SK-N-SH (cell line): ENCODE data around the gene ZC3H13. TPM values are rescaled to one million over a fixed set of nuclear protein-coding genes. Genes with fewer than 3 reads are reported as not detected.

Experiments
- CTCF ChIA-PET: fragments of 300-600, 350-600 bp; formaldehyde crosslinking; extraction: SDS; loops from one replicate; lab custom pipeline; 2021; lab: Yijun Ruan, JAX
- POLR2A ChIA-PET: fragments of 350-600 bp; sonication (Branson Sonifier 250); formaldehyde crosslinking; extraction: SDS; loops from one replicate; lab custom pipeline; 2020; ENCODE audit warnings: antibody characterized with exemption, inconsistent platforms; lab: Yijun Ruan, JAX
- DNase-seq: peaks from one replicate; pipeline ENCODE4 v3.0.0; 2012
- H2AFZ ChIP-seq: fragments of 200-600 bp; sonication (generic); 2 replicates; pipeline ENCODE4 v1.8.1; 2016; ENCODE audit warnings: antibody characterized with exemption, mild to moderate bottlenecking, low read depth
- H3F3A ChIP-seq: fragments of 200-600 bp; sonication (generic); replicated peaks from 2 replicates; pipeline ENCODE3; 2016; ENCODE audit warnings: antibody characterized with exemption, mild to moderate bottlenecking; ENCODE audit not compliant: insufficient read depth
- H3K27ac ChIP-seq, 2 experiments: fragments of 200-500 bp in 1 of 2; fragments of 200-600 bp in 1 of 2; sonication (Bioruptor generic) in 1 of 2; sonication (generic), shearing (Covaris generic) in 1 of 2; 2 replicates each; pipeline versions ENCODE4 v1.5.1 to v1.6.1; 2014 to 2016; ENCODE audit warnings: low read depth in 2 of 2, inconsistent platforms in 1 of 2, low read length in 1 of 2, mild to moderate bottlenecking in 1 of 2, mixed read lengths in 1 of 2
- H3K27me3 ChIP-seq: fragments of 200-600 bp; sonication (generic), shearing (Covaris generic); 2 replicates; pipeline ENCODE4 v1.6.1; 2016; ENCODE audit warnings: mixed run types; ENCODE audit not compliant: insufficient read depth
- H3K36me3 ChIP-seq, 2 experiments: fragments of 200-500 bp in 1 of 2; fragments of 200-600 bp in 1 of 2; sonication (Bioruptor generic) in 1 of 2; sonication (generic) in 1 of 2; replicated peaks in 1 of 2; 2 replicates each; pipeline versions ENCODE3 to v1.5.1; 2014 to 2016; ENCODE audit warnings: low read length in 1 of 2, mild to moderate bottlenecking in 1 of 2; ENCODE audit not compliant: insufficient read depth in 2 of 2, control insufficient read depth in 1 of 2
- H3K4me1 ChIP-seq, 2 experiments: fragments of 200-500 bp in 1 of 2; fragments of 200-600 bp in 1 of 2; sonication (Bioruptor generic) in 1 of 2; sonication (generic), shearing (Covaris generic) in 1 of 2; 2 replicates each; pipeline versions ENCODE4 v1.5.1 to v1.6.1; 2014 to 2016; ENCODE audit warnings: low read depth in 1 of 2, low read length in 1 of 2, mixed run types in 1 of 2; ENCODE audit not compliant: insufficient read depth in 2 of 2, control insufficient read depth in 1 of 2
- H3K4me2 ChIP-seq: fragments of 200-600 bp; sonication (generic), shearing (Covaris generic); 2 replicates; pipeline ENCODE4 v1.6.1; 2017; ENCODE audit warnings: mixed run types
- H3K4me3 ChIP-seq, 2 experiments: fragments of 200-500 bp in 1 of 2; fragments of 200-600 bp in 1 of 2; sonication (Bioruptor generic) in 1 of 2; sonication (generic), shearing (Covaris generic) in 1 of 2; 2 replicates each; pipeline versions ENCODE4 v1.5.1 to v1.8.1; 2014 to 2016; ENCODE audit warnings: low read depth in 2 of 2, inconsistent platforms in 1 of 2, low read length in 1 of 2, mild to moderate bottlenecking in 1 of 2, mixed read lengths in 1 of 2, moderate library complexity in 1 of 2
- H3K79me2 ChIP-seq: fragments of 200-600 bp; sonication (generic); 2 replicates; pipeline ENCODE4 v1.8.1; 2017; ENCODE audit warnings: mild to moderate bottlenecking; ENCODE audit not compliant: insufficient read depth
- H3K9ac ChIP-seq: fragments of 200-600 bp; sonication (generic); 2 replicates; pipeline ENCODE4 v1.6.1; 2017; ENCODE audit warnings: mixed run types
- H3K9me2 ChIP-seq: fragments of 200-600 bp; sonication (generic); 2 replicates; pipeline ENCODE4 v1.6.1; 2017; ENCODE audit warnings: mixed run types
- H3K9me3 ChIP-seq: fragments of 200-600 bp; sonication (generic); 2 replicates; pipeline ENCODE4 v1.6.1; 2017; ENCODE audit warnings: mixed run types, mild to moderate bottlenecking, moderate library complexity
- H4K20me1 ChIP-seq: fragments of 200-600 bp; sonication (generic); 2 replicates; pipeline ENCODE4 v1.6.1; 2017; ENCODE audit warnings: mild to moderate bottlenecking, mixed run types; ENCODE audit not compliant: insufficient read depth
- CTCF ChIP-seq: fragments of 200-600 bp; sonication (generic); IDR thresholded peaks from 2 replicates; pipeline ENCODE4 v1.6.1; 2017; ENCODE audit warnings: antibody characterized with exemption, mild to moderate bottlenecking, moderate library complexity
- ELF1 ChIP-seq: IDR thresholded peaks from 2 replicates; pipeline ENCODE4 v1.4.0; 2012
- EP300 ChIP-seq, 2 experiments: IDR thresholded peaks; 2 replicates each; pipeline versions ENCODE4 v1.4.0 to v1.6.1; 2012; ENCODE audit warnings: borderline replicate concordance in 1 of 2, low read depth in 1 of 2, low read length in 1 of 2
- FOXM1 ChIP-seq: IDR thresholded peaks from 2 replicates; pipeline ENCODE4 v1.4.0; 2012; ENCODE audit warnings: low read depth, mild to moderate bottlenecking
- GABPA ChIP-seq: IDR thresholded peaks from 2 replicates; pipeline ENCODE4 v1.4.0; 2012; ENCODE audit warnings: low read depth, mild to moderate bottlenecking
- MEF2A ChIP-seq: IDR thresholded peaks from 2 replicates; pipeline ENCODE4 v1.4.0; 2012; ENCODE audit warnings: low read depth, borderline replicate concordance
- MXI1 ChIP-seq: IDR thresholded peaks from 2 replicates; pipeline ENCODE4 v1.6.1; 2012; ENCODE audit warnings: mild to moderate bottlenecking, low read depth, low read length, improper control_type of control experiment
- PBX3 ChIP-seq: IDR thresholded peaks from 2 replicates; pipeline ENCODE4; 2012
- RAD21 ChIP-seq: IDR thresholded peaks from 2 replicates; pipeline ENCODE4 v1.6.1; 2012; ENCODE audit warnings: mild to moderate bottlenecking, low read length
- RCOR1 ChIP-seq: fragments of 150-350 bp; IDR thresholded peaks from 2 replicates; pipeline ENCODE4 v1.6.1; 2017; ENCODE audit warnings: antibody characterized with exemption, low read length
- RFX5 ChIP-seq: IDR thresholded peaks from 2 replicates; pipeline ENCODE4 v1.6.1; 2012; ENCODE audit warnings: mild to moderate bottlenecking, improper control_type of control experiment, low read length
- RXRA ChIP-seq: IDR thresholded peaks from 2 replicates; pipeline ENCODE4 v1.4.0; 2012; ENCODE audit warnings: low read depth, mild to moderate bottlenecking, borderline replicate concordance
- SIN3A ChIP-seq: IDR thresholded peaks from 2 replicates; pipeline ENCODE4 v1.6.1; 2012; ENCODE audit warnings: low read depth, mild to moderate bottlenecking, low read length, moderate library complexity, borderline replicate concordance
- TCF12 ChIP-seq: IDR thresholded peaks from 2 replicates; pipeline ENCODE4 v1.4.0; 2012
- TEAD4 ChIP-seq: IDR thresholded peaks from 2 replicates; pipeline ENCODE4 v1.4.0; 2012; ENCODE audit warnings: mild to moderate bottlenecking, borderline replicate concordance; ENCODE audit not compliant: insufficient read depth
- USF1 ChIP-seq: IDR thresholded peaks from 2 replicates; pipeline ENCODE4 v1.4.0; 2012; ENCODE audit warnings: low read depth, borderline replicate concordance
- YY1 ChIP-seq: IDR thresholded peaks from 2 replicates; pipeline ENCODE4 v1.4.0; 2012; ENCODE audit warnings: low read depth, mild to moderate bottlenecking
- ZBTB33 ChIP-seq: IDR thresholded peaks from 2 replicates; pipeline ENCODE4 v1.4.0; 2012; ENCODE audit warnings: low read depth, borderline replicate concordance
- WGBS: methylation state at CpG from one replicate; pipeline ENCODE4 v1.1.6; 2017; ENCODE audit warnings: low lambda C conversion rate; 5-methylcytosine and 5-hydroxymethylcytosine counted together
- polyA plus RNA-seq, 3 experiments: library from polyadenylated mRNA; depleted of rRNA; stranded (reverse); fragments of >200 nt; gene quantifications; 2 replicates each; pipeline ENCODE4 v1.2.3, GENCODE V29; 2012

Gene ZC3H13
- polyA plus RNA-seq, 1 of the 3 experiments (the other 2 are of a cell fraction): 4.4 TPM

GRCh38 chr13:46051968-46052318, 603 bp downstream of the ZC3H13 start:
- no peak for DNase-seq
- TF ChIP-seq CTCF (no peak), ZBTB33 (no peak), ELF1 (no peak), PBX3 (no peak), RXRA (no peak), MEF2A (no peak), SIN3A (no peak), MXI1 (no peak), RFX5 (no peak), TEAD4 (no peak)

GRCh38 chr13:46050771-46051170, 1.8 kb downstream of the ZC3H13 start:
- no peaks in the 10 kb centered on the region for H3F3A ChIP-seq
- no peaks in the 10 kb centered on the region for H3K9me3 ChIP-seq
- peak overlapping the region; percentile 86 for H3K4me2 ChIP-seq
- peak overlapping the region; percentile 95; the same call in 1 of the 2 replicates for H3K9ac ChIP-seq
- H4K20me1 ChIP-seq: peaks cover 25% of the 10 kb centered on the region
- no peaks in the 10 kb centered on the region for H3K36me3 ChIP-seq
- ChIA-PET POLR2A (no interaction called here), CTCF (interaction anchor here (1.0 kb wide), 1 partner anchor 244 kb away, joined by 3 read pairs; no protein-coding TSS in a partner anchor)
- no peaks in the 10 kb centered on the region for H3K27me3 ChIP-seq
- no peaks in the 10 kb centered on the region for H3K9me2 ChIP-seq
- H3K4me3 ChIP-seq: peak overlapping the region; percentile 97; a peak in 3 of 4 replicates
- H3K79me2 ChIP-seq: peaks cover 72% of the 10 kb centered on the region
- H3K4me1 ChIP-seq: peaks cover 0 to 17% of the 10 kb centered on the region in 2 experiments; a peak in 1 of 4 replicates
- no peak for DNase-seq
- no peak overlapping the region for H3K27ac ChIP-seq
- no peak overlapping the region for H2AFZ ChIP-seq
- TF ChIP-seq MXI1 (no peak), TEAD4 (no peak), RXRA (no peak), USF1 (no peak), TCF12 (no peak), EP300 (IDR thresholded peaks at IDR 0.05; ENCODE audit: borderline replicate concordance in 1 of 2, low read depth in 1 of 2, low read length in 1 of 2) (no peak), RCOR1 (no peak), RAD21 (no peak), YY1 (no peak), GABPA (no peak), FOXM1 (no peak), PBX3 (no peak), MEF2A (no peak), ELF1 (no peak)

More at GRCh38 chr13:46051968-46052318, 603 bp downstream of the ZC3H13 start:
- Histone ChIP-seq H3K36me3 (no peaks in the 10 kb centered on the region), H2AFZ (peak overlapping the region; percentile 92; the same call in 1 of the 2 replicates), H3K79me2 (peaks cover 60% of the 10 kb centered on the region), H3K9ac (peak overlapping the region; percentile 95), H3F3A (peaks cover 1% of the 10 kb centered on the region), H3K4me2 (peak overlapping the region; percentile 86), H4K20me1 (peaks cover 21% of the 10 kb centered on the region), H3K27ac (peak overlapping the region; percentile 93), H3K9me2 (no peaks in the 10 kb centered on the region), H3K4me3 (peak overlapping the region; percentile 97), H3K4me1 (peaks cover 3 to 17% of the 10 kb centered on the region in 2 experiments; a peak in 2 of 4 replicates), H3K27me3 (no peaks in the 10 kb centered on the region), H3K9me3 (no peaks in the 10 kb centered on the region)
- 3% methylated on average over 7 of the region's 7 CpGs for WGBS
- ChIA-PET POLR2A (interaction anchor here (0.7 kb wide), 1 partner anchor 244 kb away, joined by 3 read pairs; no protein-coding TSS in a partner anchor), CTCF (interaction anchor here (0.8 to 1.5 kb wide), 5 partner anchors 9 to 244 kb away, joined by 3 to 7 read pairs (median 4); no protein-coding TSS in a partner anchor)
